GM21576 (cell line): ENCODE results near the gene EARS2.
"Not testable (repeated sequence)": the region's sequence is repeated elsewhere in the genome, so short reads cannot be mapped to it uniquely, and the experiment has no call there.

Experiments used
- ATAC-seq: cut with Tn5 transposase; IDR thresholded peaks from one replicate; pipeline ENCODE4 v1.9.1; 2021; ENCODE audit warnings: mild to moderate bottlenecking, moderate library complexity; ENCODE audit not compliant: unreplicated experiment

The EARS2 gene

GRCh38 chr16:23485257-23485614 lies 71.9 kb downstream of the EARS2 start:
- ATAC-seq: no peak

GRCh38 chr16:23484510-23485256 lies 72.5 kb downstream of the EARS2 start:
- ATAC-seq: no peak

DNA sequence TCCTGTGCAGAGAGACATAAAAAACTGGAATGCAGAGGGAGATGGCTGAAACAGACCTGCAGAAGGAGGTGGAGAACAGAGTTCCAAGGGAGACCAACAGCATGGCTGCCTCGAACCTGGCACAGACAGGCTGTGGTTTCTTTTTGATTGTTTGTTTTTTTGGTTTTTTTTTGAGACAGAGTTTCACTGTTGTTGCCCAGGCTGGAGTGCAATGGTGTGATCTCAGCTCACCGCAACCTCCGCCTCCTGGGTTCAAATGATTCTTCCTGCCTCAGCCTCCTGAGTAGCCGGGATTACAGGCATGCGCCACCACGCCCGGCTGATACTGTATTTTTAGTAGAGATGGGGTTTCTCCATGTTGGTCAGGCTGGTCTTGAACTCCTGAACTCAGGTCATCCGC lies 73.7 kb downstream of the EARS2 start:
- ATAC-seq: not testable (repeated sequence)

GRCh38 chr16:23482778-23483177 lies 74.4 kb downstream of the EARS2 start:
- ATAC-seq: no peak

DNA sequence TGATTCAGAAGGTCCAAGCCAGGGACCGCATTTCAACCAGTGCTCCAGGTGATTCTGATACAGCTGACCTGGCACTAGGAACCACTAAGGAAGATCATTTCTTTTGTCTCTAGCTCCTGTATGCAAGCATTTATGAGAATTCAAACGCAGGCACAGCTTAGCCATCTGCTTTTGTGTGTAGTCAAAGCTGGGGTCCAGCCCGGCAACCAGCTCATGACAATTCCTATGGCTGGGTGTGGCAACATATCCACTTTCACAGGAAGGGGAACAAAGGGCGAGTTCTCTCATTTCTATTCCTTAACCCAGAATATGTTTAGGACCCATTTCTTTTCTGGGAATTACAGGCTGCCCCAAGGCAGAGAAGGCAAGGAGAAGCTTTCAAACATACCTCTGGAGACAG lies 76.9 kb downstream of the EARS2 start:
- ATAC-seq: no peak

GRCh38 chr16:23479138-23479537 lies 78.0 kb downstream of the EARS2 start:
- ATAC-seq: no peak

DNA sequence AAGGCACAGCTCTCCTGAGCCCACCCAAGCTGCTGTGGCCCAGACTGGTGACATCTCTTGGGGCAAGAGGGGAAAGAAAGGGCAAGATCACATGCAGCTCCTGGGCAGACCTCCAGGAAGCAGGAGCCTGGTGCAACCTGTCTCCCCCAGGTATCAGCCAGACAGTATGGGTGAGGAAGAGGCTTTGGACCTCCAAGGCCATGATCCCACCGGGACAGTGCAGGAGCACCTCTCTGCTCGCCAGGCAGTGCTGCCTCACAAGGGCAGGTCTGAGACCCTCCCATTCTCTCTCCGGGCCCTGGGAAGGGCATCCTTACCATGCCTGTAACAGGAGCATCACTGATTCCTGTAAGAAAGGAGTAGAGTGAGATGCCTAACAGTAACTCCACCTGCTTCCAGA lies 78.6 kb downstream of the EARS2 start:
- ATAC-seq: no peak

DNA sequence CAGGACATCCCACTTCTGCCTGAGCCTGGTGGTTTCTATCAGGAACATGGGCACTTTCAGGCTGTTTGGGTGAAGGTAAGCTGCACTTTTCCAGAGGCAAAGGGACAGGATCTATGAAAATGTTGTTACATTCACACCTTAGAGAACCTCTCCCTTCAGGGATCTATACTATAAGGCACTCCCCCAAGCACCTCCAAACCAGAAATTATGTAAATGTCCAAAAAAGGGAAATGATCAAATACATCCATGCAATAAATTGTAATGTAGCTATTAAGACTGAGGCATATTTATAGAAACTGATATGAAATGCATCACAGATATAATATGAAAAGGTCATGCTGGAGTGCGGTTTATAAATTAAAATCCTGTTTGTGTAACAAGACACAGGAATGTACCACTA lies 80.9 kb downstream of the EARS2 start:
- no peak for ATAC-seq
